Prostate gland (tissue), 2 donors: ENCODE data around the gene ULK3.

Experiments used
- POLR2A ChIP-seq: fragments of 450-650 bp; IDR thresholded peaks from one replicate; pipeline ENCODE4 v1.6.1; 2016; ENCODE audit warnings: antibody characterized with exemption, mild to moderate bottlenecking
- POLR2AphosphoS5 ChIP-seq: sonication (generic); formaldehyde crosslinking; IDR thresholded peaks from one replicate; pipeline ENCODE4 v1.6.1; 2017; ENCODE audit warnings: antibody characterized with exemption
- TF ChIP-seq, protein P1 (sequence below), 4 experiments: fragments of 200-600 bp in 2 of 4; fragments of 450-650 bp in 2 of 4; sonication (generic) in 2 of 4; IDR thresholded peaks; 1 replicate in 3 of 4; 2 replicates in 1 of 4; pipeline ENCODE4 v1.5.1; 2016 to 2019; ENCODE audit warnings: antibody characterized with exemption in 4 of 4, mild to moderate bottlenecking in 2 of 4, moderate library complexity in 2 of 4

- TF ChIP-seq POLR2AphosphoS5, result no peak
- TF ChIP-seq, protein P1, sequence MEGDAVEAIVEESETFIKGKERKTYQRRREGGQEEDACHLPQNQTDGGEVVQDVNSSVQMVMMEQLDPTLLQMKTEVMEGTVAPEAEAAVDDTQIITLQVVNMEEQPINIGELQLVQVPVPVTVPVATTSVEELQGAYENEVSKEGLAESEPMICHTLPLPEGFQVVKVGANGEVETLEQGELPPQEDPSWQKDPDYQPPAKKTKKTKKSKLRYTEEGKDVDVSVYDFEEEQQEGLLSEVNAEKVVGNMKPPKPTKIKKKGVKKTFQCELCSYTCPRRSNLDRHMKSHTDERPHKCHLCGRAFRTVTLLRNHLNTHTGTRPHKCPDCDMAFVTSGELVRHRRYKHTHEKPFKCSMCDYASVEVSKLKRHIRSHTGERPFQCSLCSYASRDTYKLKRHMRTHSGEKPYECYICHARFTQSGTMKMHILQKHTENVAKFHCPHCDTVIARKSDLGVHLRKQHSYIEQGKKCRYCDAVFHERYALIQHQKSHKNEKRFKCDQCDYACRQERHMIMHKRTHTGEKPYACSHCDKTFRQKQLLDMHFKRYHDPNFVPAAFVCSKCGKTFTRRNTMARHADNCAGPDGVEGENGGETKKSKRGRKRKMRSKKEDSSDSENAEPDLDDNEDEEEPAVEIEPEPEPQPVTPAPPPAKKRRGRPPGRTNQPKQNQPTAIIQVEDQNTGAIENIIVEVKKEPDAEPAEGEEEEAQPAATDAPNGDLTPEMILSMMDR (IDR thresholded peaks at IDR 0.05), result no peak
- no peak for TF ChIP-seq POLR2A
Measured at GRCh38 chr15:74891469-74891868, 48.5 kb upstream of the ULK3 start.
